ENCODE data around the gene SERP2. TPM values are rescaled to one million over a fixed set of nuclear protein-coding genes. Genes with fewer than 3 reads are reported as not detected.

SERP2 gene
- total and polyA plus RNA-seq, 10 of the 15 experiments (the other 5 are each of a cell fraction or from before 2014, with no cell fraction given): not detected

GRCh38 chr13:44404261-44405132 is 30.9 kb downstream of the SERP2 start:
- no peak for TF ChIP-seq HSF1 (IDR thresholded peaks at IDR 0.05; ENCODE audit: low read depth, low read length)
- no peak for TF ChIP-seq ZBED1 (IDR thresholded peaks at IDR 0.05; ENCODE audit: borderline replicate concordance)
- WGBS (ENCODE audit: insufficient coverage, insufficient replicate concordance, low lambda C conversion rate, missing lambda C conversion rate): 42% methylated on average over 15 of the region's 15 CpGs
- no peak overlapping the region for H3K4me2 ChIP-seq (ENCODE audit: control insufficient read depth, insufficient read depth)
- ChIA-PET CTCF (no interaction called here), POLR2A (no interaction called here), SMC1A (ENCODE audit: uncharacterized antibody, unreplicated experiment) (no interaction called here), RAD21 (ENCODE audit: unreplicated experiment) (no interaction called here)
- no peak overlapping the region for H3K9ac ChIP-seq (ENCODE audit: control insufficient read depth, insufficient read depth, low read length)
- no peaks in the 10 kb centered on the region; the same call in 1 of the 2 replicates for H4K20me1 ChIP-seq (ENCODE audit: control insufficient read depth, insufficient read depth)
- DNase-seq (ENCODE audit: low read depth, low spot score) (no peak), FAIRE-seq (no peak), ATAC-seq (no peak)
- H3K79me2 ChIP-seq (ENCODE audit: control insufficient read depth, insufficient read depth, low read length): no peaks in the 10 kb centered on the region
- H3K9me3 ChIP-seq (replicated peaks; ENCODE audit: control insufficient read depth, insufficient read depth, low read length): no peaks in the 10 kb centered on the region
- no TSS peak for BruUV-seq (replicated peaks)
- peaks cover 0 to 3% of the 10 kb centered on the region in 2 experiments; a peak in 3 of 4 replicates for H3K27me3 ChIP-seq (replicated peaks in 1 of 2; ENCODE audit: control insufficient read depth in 2 of 2, insufficient read depth in 2 of 2, low read length in 1 of 2)
- H2AFZ ChIP-seq (ENCODE audit: control insufficient read depth, low read depth, low read length): no peak overlapping the region
- in situ Hi-C loops (cut with MboI): no loop called here
- no peak overlapping the region for H3K27ac ChIP-seq (ENCODE audit: control insufficient read depth, insufficient read depth)
- H3K36me3 ChIP-seq (ENCODE audit: control insufficient read depth in 2 of 2, insufficient read depth in 2 of 2, low read length in 1 of 2): no peaks in the 10 kb centered on the region
- H3K4me3 ChIP-seq: no peak overlapping the region
- no peaks in the 10 kb centered on the region for H3K4me1 ChIP-seq (ENCODE audit: control insufficient read depth, insufficient read depth, low read length)
- intact Hi-C loops (cut with micrococcal nuclease; ENCODE audit: unreplicated experiment): no loop called here

GRCh38 chr13:44406617-44407016 is 33.0 kb downstream of the SERP2 start:
- H3K27me3 ChIP-seq (replicated peaks in 1 of 2; ENCODE audit: control insufficient read depth in 2 of 2, insufficient read depth in 2 of 2, low read length in 1 of 2): peaks cover 0 to 3% of the 10 kb centered on the region in 2 experiments; a peak in 3 of 4 replicates
- WGBS (ENCODE audit: insufficient coverage, insufficient replicate concordance, low lambda C conversion rate, missing lambda C conversion rate): 18% methylated on average over 5 of the region's 5 CpGs
- DNase-seq (ENCODE audit: low read depth, low spot score) (no peak), ATAC-seq (no peak), FAIRE-seq (no peak)
- no peaks in the 10 kb centered on the region for H3K79me2 ChIP-seq (ENCODE audit: control insufficient read depth, insufficient read depth, low read length)
- SMC1A ChIA-PET (ENCODE audit: uncharacterized antibody, unreplicated experiment): no interaction called here
- BruUV-seq (replicated peaks): no TSS peak
- no peaks in the 10 kb centered on the region for H3K36me3 ChIP-seq (ENCODE audit: control insufficient read depth in 2 of 2, insufficient read depth in 2 of 2, low read length in 1 of 2)
- H3K9ac ChIP-seq (ENCODE audit: control insufficient read depth, insufficient read depth, low read length): no peak overlapping the region
- H3K4me1 ChIP-seq (ENCODE audit: control insufficient read depth, insufficient read depth, low read length): no peaks in the 10 kb centered on the region
- in situ Hi-C loops (cut with MboI): no loop called here
- RAD21 ChIA-PET (ENCODE audit: unreplicated experiment): no interaction called here
- H3K27ac ChIP-seq (ENCODE audit: control insufficient read depth, insufficient read depth): no peak overlapping the region
- no peaks in the 10 kb centered on the region; the same call in 1 of the 2 replicates for H4K20me1 ChIP-seq (ENCODE audit: control insufficient read depth, insufficient read depth)
- H2AFZ ChIP-seq (ENCODE audit: control insufficient read depth, low read depth, low read length): no peak overlapping the region
- no peak overlapping the region for H3K4me3 ChIP-seq
- intact Hi-C loops (cut with micrococcal nuclease; ENCODE audit: unreplicated experiment): no loop called here
- POLR2A ChIA-PET: no interaction called here
- CTCF ChIA-PET: no interaction called here
- H3K9me3 ChIP-seq (replicated peaks; ENCODE audit: control insufficient read depth, insufficient read depth, low read length): no peaks in the 10 kb centered on the region
- H3K4me2 ChIP-seq (ENCODE audit: control insufficient read depth, insufficient read depth): no peak overlapping the region
- no peak for TF ChIP-seq BMI1 (IDR thresholded peaks at IDR 0.05; ENCODE audit: borderline replicate concordance)
- TF ChIP-seq ZBTB33 (IDR thresholded peaks at IDR 0.05): no peak
- TF ChIP-seq IRF5 (IDR thresholded peaks at IDR 0.05; ENCODE audit: borderline replicate concordance): no peak
- no peak for TF ChIP-seq EGR1 (IDR thresholded peaks at IDR 0.05; ENCODE audit: borderline replicate concordance in 1 of 2, low read depth in 2 of 2, low read length in 2 of 2)
- no peak for TF ChIP-seq TARDBP (IDR thresholded peaks at IDR 0.05; ENCODE audit: borderline replicate concordance)
- TF ChIP-seq ZNF217 (IDR thresholded peaks at IDR 0.05): no peak
- no peak for TF ChIP-seq ESRRA (IDR thresholded peaks at IDR 0.05; ENCODE audit: low read length)
- TF ChIP-seq MYB (IDR thresholded peaks at IDR 0.05; ENCODE audit: borderline replicate concordance, low read depth, low read length): no peak
- TF ChIP-seq BCL11A (IDR thresholded peaks at IDR 0.05; ENCODE audit: low read depth, low read length): no peak
- TF ChIP-seq ZNF24 (IDR thresholded peaks at IDR 0.05): no peak
- no peak for TF ChIP-seq TBL1XR1 (IDR thresholded peaks at IDR 0.05; ENCODE audit: low read depth, low read length)

Measured in GM12878 (cell line).